Measurements from ENCODE around the gene AHNAK.
"Not testable (repeated sequence)": the region's sequence is repeated elsewhere in the genome, so short reads cannot be mapped to it uniquely, and the experiment has no call there.

DNA sequence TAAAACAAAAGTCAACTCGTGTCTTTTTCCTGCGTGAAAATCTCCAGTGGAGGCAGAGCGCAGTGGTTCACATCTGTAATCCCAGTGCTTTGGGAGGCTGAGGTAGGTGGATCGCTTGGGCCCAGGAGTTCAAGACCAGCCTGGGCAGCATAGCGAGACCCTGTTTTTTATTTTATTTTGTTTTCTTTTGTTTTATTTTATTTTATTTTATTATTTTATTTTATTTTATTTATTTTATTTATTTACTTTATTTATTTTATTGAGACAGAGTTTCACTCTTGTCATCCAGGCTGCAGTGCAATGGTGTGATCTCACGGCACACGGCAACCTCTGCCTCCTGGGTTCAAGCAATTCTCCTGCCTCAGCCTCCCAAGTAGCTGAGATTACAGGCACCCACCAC lies 96.7 kb downstream of the AHNAK start:
- not testable (repeated sequence) for TF ChIP-seq CBX2 (IDR thresholded peaks at IDR 0.05; ENCODE audit: borderline replicate concordance, low read depth); POLR2A (IDR thresholded peaks at IDR 0.05; ENCODE audit: low read length); CTCF (IDR thresholded peaks at IDR 0.05); ESRRA (IDR thresholded peaks at IDR 0.05; ENCODE audit: borderline replicate concordance, low read length); RNF2 (IDR thresholded peaks at IDR 0.05; ENCODE audit: borderline replicate concordance, low read depth); MAFK (IDR thresholded peaks at IDR 0.05; ENCODE audit: partially characterized antibody); RAD21 (conservative IDR thresholded peaks at IDR 0.05 in 1 of 2, IDR thresholded peaks at IDR 0.05 in 1 of 2); EHF (CRISPR knock-in tag; IDR thresholded peaks at IDR 0.05); EP300 (IDR thresholded peaks at IDR 0.05)
- TF ChIP-seq, protein P1, sequence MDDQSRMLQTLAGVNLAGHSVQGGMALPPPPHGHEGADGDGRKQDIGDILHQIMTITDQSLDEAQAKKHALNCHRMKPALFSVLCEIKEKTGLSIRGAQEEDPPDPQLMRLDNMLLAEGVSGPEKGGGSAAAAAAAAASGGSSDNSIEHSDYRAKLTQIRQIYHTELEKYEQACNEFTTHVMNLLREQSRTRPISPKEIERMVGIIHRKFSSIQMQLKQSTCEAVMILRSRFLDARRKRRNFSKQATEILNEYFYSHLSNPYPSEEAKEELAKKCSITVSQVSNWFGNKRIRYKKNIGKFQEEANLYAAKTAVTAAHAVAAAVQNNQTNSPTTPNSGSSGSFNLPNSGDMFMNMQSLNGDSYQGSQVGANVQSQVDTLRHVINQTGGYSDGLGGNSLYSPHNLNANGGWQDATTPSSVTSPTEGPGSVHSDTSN (IDR thresholded peaks at IDR 0.05) = not testable (repeated sequence)

Data from A549 (cell line).